ENCODE data around the gene PEX3. TPM values are rescaled to one million over a fixed set of nuclear protein-coding genes. Genes with fewer than 3 reads are reported as not detected.

PEX3 gene
- total RNA-seq, 1 experiment from 2014 or later = 12.9 TPM

DNA sequence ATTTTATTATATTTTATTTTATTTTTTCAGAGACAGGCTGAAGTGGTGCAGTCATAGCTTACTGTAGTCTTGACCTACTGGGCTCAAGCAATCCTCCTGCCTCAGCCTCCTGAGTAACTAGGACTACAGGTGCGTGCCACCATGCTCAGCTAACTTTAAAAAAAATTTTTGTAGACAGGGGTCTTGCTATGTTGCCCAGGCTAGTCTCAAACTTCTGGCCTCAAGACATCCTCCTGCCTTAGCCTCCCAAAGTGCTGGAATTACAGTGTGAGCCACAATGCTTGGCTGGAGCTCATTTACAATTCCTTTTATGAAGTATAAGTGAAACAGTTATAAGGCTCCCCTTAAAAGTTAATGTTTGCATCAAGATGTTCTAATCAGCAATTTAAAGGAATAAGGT, 46.4 kb downstream of the PEX3 start:
- Histone ChIP-seq H4K20me1 (ENCODE audit: insufficient read depth) (0 out of 2 replicates have a peak, but pooled peaks cover 3% of the 10 kb centered on the region), H3K4me2 (ENCODE audit: low read length) (no peak overlapping the region), H3K4me1 (ENCODE audit: control insufficient read depth in 1 of 2, insufficient read depth in 2 of 2, low read length in 2 of 2) (no peaks in the 10 kb centered on the region), H3K9ac (ENCODE audit: low read length) (no peak overlapping the region), H3K27ac (ENCODE audit: low read depth, low read length) (no peak overlapping the region), H3K79me2 (ENCODE audit: insufficient read depth, low read length) (no peaks in the 10 kb centered on the region; the same call in 1 of the 2 replicates), H3K9me2 (ENCODE audit: insufficient read depth) (no peaks in the 10 kb centered on the region), H3K27me3 (ENCODE audit: insufficient read depth, low read length) (no peaks in the 10 kb centered on the region), H3K36me3 (ENCODE audit: control insufficient read depth in 1 of 2, insufficient read depth in 2 of 2, low read length in 2 of 2) (peaks cover 43 to 47% of the 10 kb centered on the region in 2 experiments), H3K4me3 (replicated peaks in 1 of 2; ENCODE audit: low read depth in 1 of 2, low read length in 2 of 2) (no peak overlapping the region), H3K9me3 (ENCODE audit: control insufficient read depth in 1 of 2, insufficient read depth in 1 of 2, low read depth in 1 of 2, low read length in 2 of 2) (no peaks in the 10 kb centered on the region), H2AFZ (ENCODE audit: low read depth, low read length, poor library complexity, severe bottlenecking) (no peak overlapping the region)
- CTCF ChIA-PET = no interaction called here
- no TSS peak for BruUV-seq (replicated peaks)
- DNase-seq (ENCODE audit: low read depth, low spot score) = no peak
- TF ChIP-seq, protein P1, sequence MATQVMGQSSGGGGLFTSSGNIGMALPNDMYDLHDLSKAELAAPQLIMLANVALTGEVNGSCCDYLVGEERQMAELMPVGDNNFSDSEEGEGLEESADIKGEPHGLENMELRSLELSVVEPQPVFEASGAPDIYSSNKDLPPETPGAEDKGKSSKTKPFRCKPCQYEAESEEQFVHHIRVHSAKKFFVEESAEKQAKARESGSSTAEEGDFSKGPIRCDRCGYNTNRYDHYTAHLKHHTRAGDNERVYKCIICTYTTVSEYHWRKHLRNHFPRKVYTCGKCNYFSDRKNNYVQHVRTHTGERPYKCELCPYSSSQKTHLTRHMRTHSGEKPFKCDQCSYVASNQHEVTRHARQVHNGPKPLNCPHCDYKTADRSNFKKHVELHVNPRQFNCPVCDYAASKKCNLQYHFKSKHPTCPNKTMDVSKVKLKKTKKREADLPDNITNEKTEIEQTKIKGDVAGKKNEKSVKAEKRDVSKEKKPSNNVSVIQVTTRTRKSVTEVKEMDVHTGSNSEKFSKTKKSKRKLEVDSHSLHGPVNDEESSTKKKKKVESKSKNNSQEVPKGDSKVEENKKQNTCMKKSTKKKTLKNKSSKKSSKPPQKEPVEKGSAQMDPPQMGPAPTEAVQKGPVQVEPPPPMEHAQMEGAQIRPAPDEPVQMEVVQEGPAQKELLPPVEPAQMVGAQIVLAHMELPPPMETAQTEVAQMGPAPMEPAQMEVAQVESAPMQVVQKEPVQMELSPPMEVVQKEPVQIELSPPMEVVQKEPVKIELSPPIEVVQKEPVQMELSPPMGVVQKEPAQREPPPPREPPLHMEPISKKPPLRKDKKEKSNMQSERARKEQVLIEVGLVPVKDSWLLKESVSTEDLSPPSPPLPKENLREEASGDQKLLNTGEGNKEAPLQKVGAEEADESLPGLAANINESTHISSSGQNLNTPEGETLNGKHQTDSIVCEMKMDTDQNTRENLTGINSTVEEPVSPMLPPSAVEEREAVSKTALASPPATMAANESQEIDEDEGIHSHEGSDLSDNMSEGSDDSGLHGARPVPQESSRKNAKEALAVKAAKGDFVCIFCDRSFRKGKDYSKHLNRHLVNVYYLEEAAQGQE (IDR thresholded peaks at IDR 0.05; ENCODE audit: low read depth) = no peak
- TF ChIP-seq, protein P2, sequence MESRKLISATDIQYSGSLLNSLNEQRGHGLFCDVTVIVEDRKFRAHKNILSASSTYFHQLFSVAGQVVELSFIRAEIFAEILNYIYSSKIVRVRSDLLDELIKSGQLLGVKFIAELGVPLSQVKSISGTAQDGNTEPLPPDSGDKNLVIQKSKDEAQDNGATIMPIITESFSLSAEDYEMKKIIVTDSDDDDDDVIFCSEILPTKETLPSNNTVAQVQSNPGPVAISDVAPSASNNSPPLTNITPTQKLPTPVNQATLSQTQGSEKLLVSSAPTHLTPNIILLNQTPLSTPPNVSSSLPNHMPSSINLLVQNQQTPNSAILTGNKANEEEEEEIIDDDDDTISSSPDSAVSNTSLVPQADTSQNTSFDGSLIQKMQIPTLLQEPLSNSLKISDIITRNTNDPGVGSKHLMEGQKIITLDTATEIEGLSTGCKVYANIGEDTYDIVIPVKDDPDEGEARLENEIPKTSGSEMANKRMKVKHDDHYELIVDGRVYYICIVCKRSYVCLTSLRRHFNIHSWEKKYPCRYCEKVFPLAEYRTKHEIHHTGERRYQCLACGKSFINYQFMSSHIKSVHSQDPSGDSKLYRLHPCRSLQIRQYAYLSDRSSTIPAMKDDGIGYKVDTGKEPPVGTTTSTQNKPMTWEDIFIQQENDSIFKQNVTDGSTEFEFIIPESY (IDR thresholded peaks at IDR 0.05; ENCODE audit: extremely low read depth, insufficient replicate concordance, low read length) = no peak
- TF ChIP-seq JUND (IDR thresholded peaks at IDR 0.05) = no peak
- TF ChIP-seq, protein P3, sequence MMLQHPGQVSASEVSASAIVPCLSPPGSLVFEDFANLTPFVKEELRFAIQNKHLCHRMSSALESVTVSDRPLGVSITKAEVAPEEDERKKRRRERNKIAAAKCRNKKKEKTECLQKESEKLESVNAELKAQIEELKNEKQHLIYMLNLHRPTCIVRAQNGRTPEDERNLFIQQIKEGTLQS (IDR thresholded peaks at IDR 0.05) = no peak
- no peak for TF ChIP-seq RAD21 (IDR thresholded peaks at IDR 0.05; ENCODE audit: low read depth)
- no peak for TF ChIP-seq EGR1 (IDR thresholded peaks at IDR 0.05; ENCODE audit: low read depth)
- no peak for TF ChIP-seq CBX3 (IDR thresholded peaks at IDR 0.05; ENCODE audit: low read depth)
- no peak for TF ChIP-seq EZH2 (IDR thresholded peaks at IDR 0.05)
- TF ChIP-seq CEBPB (IDR thresholded peaks at IDR 0.05; ENCODE audit: low read depth) = no peak
- no peak for TF ChIP-seq FOSL1 (IDR thresholded peaks at IDR 0.05; ENCODE audit: low read depth)
- TF ChIP-seq, protein P4, sequence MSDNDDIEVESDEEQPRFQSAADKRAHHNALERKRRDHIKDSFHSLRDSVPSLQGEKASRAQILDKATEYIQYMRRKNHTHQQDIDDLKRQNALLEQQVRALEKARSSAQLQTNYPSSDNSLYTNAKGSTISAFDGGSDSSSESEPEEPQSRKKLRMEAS (IDR thresholded peaks at IDR 0.05) = no peak
- TF ChIP-seq ELF1 (IDR thresholded peaks at IDR 0.05; ENCODE audit: borderline replicate concordance, low read depth) = no peak
- intact Hi-C loops (cut with micrococcal nuclease) = no loop called here
- POLR2A ChIA-PET = no interaction called here
- RAD21 ChIA-PET (ENCODE audit: low non-redundant PET in 1 of 2, low total read pairs in 2 of 2, uncharacterized antibody in 2 of 2, unreplicated experiment in 2 of 2) = no interaction called here
- ATAC-seq = no peak

Measured in HCT116 (cell line).